Brain microvascular endothelial cell (primary cell): ENCODE measurements around the gene LSMEM2.

ENCODE experiments used
- DNase-seq: peaks from one replicate; pipeline ENCODE4 v3.0.0-alpha.2; 2020
- H3K27ac ChIP-seq: fragments of 250-450 bp; sonication (Bioruptor Pico); 2 replicates; pipeline ENCODE4 v1.5.1; 2020; ENCODE audit warnings: mild to moderate bottlenecking, moderate library complexity
- H3K27me3 ChIP-seq: fragments of 250-450 bp; sonication (Bioruptor Pico); replicated peaks from 2 replicates; pipeline ENCODE4 v1.5.1; 2020; ENCODE audit warnings: mild to moderate bottlenecking
- H3K36me3 ChIP-seq: fragments of 250-450 bp; sonication (Bioruptor Pico); replicated peaks from 2 replicates; pipeline ENCODE4 v1.5.1; 2020; ENCODE audit warnings: mild to moderate bottlenecking
- H3K4me3 ChIP-seq: 2 replicates; pipeline ENCODE4 v1.5.1; 2011; ENCODE audit warnings: low read depth, mild to moderate bottlenecking, control low read depth, low read length, moderate library complexity
- CTCF ChIP-seq: IDR thresholded peaks from 2 replicates; pipeline ENCODE4 v1.5.1; 2011; ENCODE audit warnings: low read depth, mild to moderate bottlenecking, moderate library complexity, low read length, control low read depth, inconsistent platforms; ENCODE audit errors: missing control alignments
- in situ Hi-C: cut with HindIII; loops from 2 replicates; pipeline ENCODE4 v1.10.0; 2017; ENCODE audit warnings: low sequenced_read_pairs, low pct_ligation_motif_present

The LSMEM2 gene

GRCh38 chr3:50297896-50298725, 19.2 kb downstream of the LSMEM2 start:
- H3K27ac ChIP-seq, result peak overlapping the region; percentile 78
- H3K27me3 ChIP-seq, result no peaks in the 10 kb centered on the region
- H3K4me3 ChIP-seq, result peak overlapping the region; percentile 94
- H3K36me3 ChIP-seq, result no peaks in the 10 kb centered on the region
- in situ Hi-C loops, result no loop called here
- TF ChIP-seq CTCF, result peak; percentile 50
- no peak for DNase-seq

- Histone ChIP-seq H3K36me3 (no peaks in the 10 kb centered on the region), H3K4me3 (peak within 1 kb of the TSS; percentile 94), H3K27me3 (no peaks in the 10 kb centered on the region), H3K27ac (peak within 1 kb of the TSS; percentile 78)
- peak; percentile 99 for DNase-seq
- in situ Hi-C loops, result no loop called here
- peak; percentile 46 for TF ChIP-seq CTCF
Measured at GRCh38 chr3:50298836-50299637, 20.1 kb downstream of the LSMEM2 start, which contains the start of the genes HYAL3 and NAA80. TSS of gene HYAL3 (minus strand) at chr3:50299405. CDS start at chr3:50295602, 3,803 bp downstream. TSS of gene NAA80 (minus strand) at chr3:50299405. CDS start at chr3:50297463, 1,942 bp downstream.

DNA sequence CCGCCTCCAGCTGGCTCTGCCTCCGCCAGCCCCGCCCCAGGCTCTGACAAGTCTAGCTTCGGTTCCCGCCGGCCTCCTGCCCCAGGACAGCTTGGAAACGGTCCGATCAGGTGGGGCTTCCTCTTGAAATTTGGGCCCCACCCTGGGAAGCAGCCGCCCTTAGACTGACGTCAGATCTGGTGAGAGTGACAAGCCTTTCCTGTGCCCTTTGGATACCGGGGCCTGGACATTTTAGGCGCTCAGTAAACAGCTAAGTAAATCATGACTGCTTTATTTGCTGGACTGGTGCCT, 20.7 kb downstream of the LSMEM2 start:
- in situ Hi-C loops, result no loop called here
- Histone ChIP-seq H3K27ac (peak overlapping the region; percentile 71), H3K4me3 (peak overlapping the region; percentile 56), H3K36me3 (no peaks in the 10 kb centered on the region), H3K27me3 (no peaks in the 10 kb centered on the region)
- TF ChIP-seq CTCF, result no peak
- DNase-seq, result no peak

DNA sequence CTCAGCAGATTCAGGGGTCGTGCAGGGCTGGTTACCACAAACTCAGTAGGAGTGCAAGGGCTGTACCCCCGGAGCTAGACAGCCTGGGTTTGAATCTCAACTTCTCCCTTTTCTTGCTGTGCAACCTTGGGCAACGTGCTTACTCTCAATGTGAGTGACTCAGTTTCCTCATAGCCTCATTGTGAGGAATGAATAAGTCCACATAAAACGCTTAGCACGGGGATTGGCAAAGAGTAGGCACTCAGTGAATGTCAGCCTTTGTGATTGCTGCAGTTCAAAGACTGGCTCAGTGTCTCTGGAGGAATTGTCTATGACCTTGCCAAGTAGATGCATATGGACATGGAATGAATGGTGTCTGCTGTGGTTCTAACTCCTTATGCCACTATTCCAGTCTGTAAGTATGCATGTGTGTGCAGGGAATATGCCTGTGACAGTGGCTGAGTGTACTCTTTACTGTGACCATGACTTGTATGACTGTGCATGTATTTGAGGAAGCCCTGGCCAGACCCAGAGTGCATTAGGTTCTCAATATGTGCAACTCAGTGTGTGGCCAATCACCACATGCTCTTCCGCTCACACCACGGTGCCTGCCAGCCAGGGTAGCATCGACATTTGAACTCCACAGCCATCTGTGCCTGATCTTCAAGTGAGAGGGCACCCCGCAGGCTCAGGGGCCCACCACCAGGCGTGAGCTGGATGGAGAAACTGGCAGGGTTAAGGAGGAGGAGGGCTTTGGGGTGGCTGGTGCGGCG, 21.2 kb downstream of the LSMEM2 start:
- peak overlapping the region; percentile 56 for H3K4me3 ChIP-seq
- H3K36me3 ChIP-seq, result no peaks in the 10 kb centered on the region
- H3K27me3 ChIP-seq, result no peaks in the 10 kb centered on the region
- DNase-seq, result no peak
- H3K27ac ChIP-seq, result peak overlapping the region; percentile 71
- in situ Hi-C loops, result no loop called here
- TF ChIP-seq CTCF, result no peak

- Histone ChIP-seq H3K27ac (no peak overlapping the region), H3K4me3 (no peak overlapping the region), H3K36me3 (no peaks in the 10 kb centered on the region), H3K27me3 (no peaks in the 10 kb centered on the region)
- in situ Hi-C loops, result no loop called here
- TF ChIP-seq CTCF, result no peak
- DNase-seq, result no peak
Measured at GRCh38 chr3:50300681-50301254, 21.9 kb downstream of the LSMEM2 start.
